Liver (tissue), 9 donors: ENCODE data around the gene PRKCH. TPM values are rescaled to one million over a fixed set of nuclear protein-coding genes. Genes with fewer than 3 reads are reported as not detected.
A peak's percentile ranks its signal among the peaks of the same experiment; 100 is the strongest.

Experiments used
- DNase-seq: peaks from one replicate; pipeline ENCODE4 v3.0.0-alpha.2; 2017; ENCODE audit warnings: low spot score
- H3K27ac ChIP-seq, 2 donors: one replicate each; pipeline ENCODE4 v1.7.0; 2013; ENCODE audit warnings: inconsistent platforms in 2 of 2, low read length in 2 of 2, control low read depth in 1 of 2, low read depth in 1 of 2, mild to moderate bottlenecking in 1 of 2
- H3K27me3 ChIP-seq, 4 donors: one replicate each; pipeline versions ENCODE4 v1.6.1 to v1.7.0; 2013; ENCODE audit warnings: low read length in 3 of 4, inconsistent platforms in 1 of 4, mild to moderate bottlenecking in 1 of 4, moderate library complexity in 1 of 4; ENCODE audit not compliant: control insufficient read depth in 4 of 4, insufficient read depth in 4 of 4
- H3K36me3 ChIP-seq, 4 donors: one replicate each; pipeline versions ENCODE4 v1.6.1 to v1.7.0; 2013; ENCODE audit warnings: low read length in 3 of 4, mild to moderate bottlenecking in 3 of 4, low read depth in 1 of 4, moderate library complexity in 1 of 4; ENCODE audit not compliant: control insufficient read depth in 4 of 4, insufficient read depth in 3 of 4
- H3K4me1 ChIP-seq, 4 donors: one replicate each; pipeline versions ENCODE4 v1.6.1 to v1.7.0; 2013; ENCODE audit warnings: low read length in 3 of 4, mild to moderate bottlenecking in 3 of 4, moderate library complexity in 1 of 4; ENCODE audit not compliant: control insufficient read depth in 4 of 4, insufficient read depth in 4 of 4
- H3K4me3 ChIP-seq, 3 donors: one replicate each; pipeline versions ENCODE4 v1.6.1 to v1.7.0; 2013; ENCODE audit warnings: low read length in 3 of 3, control low read depth in 1 of 3, low read depth in 1 of 3, mild to moderate bottlenecking in 1 of 3
- H3K9ac ChIP-seq, 2 donors: one replicate each; pipeline ENCODE4 v1.7.0; 2013; ENCODE audit warnings: low read length in 2 of 2, mild to moderate bottlenecking in 2 of 2, moderate library complexity in 2 of 2, control low read depth in 1 of 2, low read depth in 1 of 2
- H3K9me3 ChIP-seq, 4 donors: one replicate each; pipeline versions ENCODE4 v1.6.1 to v1.7.0; 2013; ENCODE audit warnings: low read length in 3 of 4; ENCODE audit not compliant: control insufficient read depth in 4 of 4
- ATF3 ChIP-seq: IDR thresholded peaks from 2 replicates; pipeline ENCODE4 v1.6.1; 2016; ENCODE audit warnings: antibody characterized with exemption
- CTCF ChIP-seq: fragments of 150-350 bp; IDR thresholded peaks from 2 replicates; pipeline ENCODE4 v1.5.1; 2017; ENCODE audit warnings: improper control_type of control experiment, low read depth, low read length; ENCODE audit not compliant: missing input control
- FOXA1 ChIP-seq: IDR thresholded peaks from 2 replicates; pipeline ENCODE4 v1.6.1; 2016; ENCODE audit warnings: antibody characterized with exemption
- FOXA2 ChIP-seq: IDR thresholded peaks from 2 replicates; pipeline ENCODE4 v1.6.1; 2016; ENCODE audit warnings: antibody characterized with exemption
- GABPA ChIP-seq, 2 donors: IDR thresholded peaks in 1 of 2; conservative IDR thresholded peaks in 1 of 2; 2 replicates each; pipeline ENCODE4 v1.6.1; 2016; ENCODE audit warnings: antibody characterized with exemption in 2 of 2, mild to moderate bottlenecking in 1 of 2, moderate library complexity in 1 of 2
- HNF4A ChIP-seq, 2 donors: conservative IDR thresholded peaks; 2 replicates each; pipeline ENCODE4 v1.6.1; 2016; ENCODE audit warnings: antibody characterized with exemption in 2 of 2, mild to moderate bottlenecking in 2 of 2
- JUND ChIP-seq, 2 donors: IDR thresholded peaks; 2 replicates each; pipeline ENCODE4 v1.6.1; 2016; ENCODE audit warnings: antibody characterized with exemption in 2 of 2
- MAX ChIP-seq: IDR thresholded peaks from 2 replicates; pipeline ENCODE4 v1.6.1; 2016; ENCODE audit warnings: antibody characterized with exemption
- NR2F2 ChIP-seq: IDR thresholded peaks from 2 replicates; pipeline ENCODE4 v1.6.1; 2016; ENCODE audit warnings: antibody characterized with exemption
- RAD21 ChIP-seq, 2 donors: IDR thresholded peaks; 2 replicates each; pipeline ENCODE4 v1.6.1; 2016; ENCODE audit warnings: antibody characterized with exemption in 2 of 2, mild to moderate bottlenecking in 2 of 2
- RXRA ChIP-seq, 2 donors: IDR thresholded peaks; 2 replicates each; pipeline ENCODE4 v1.6.1; 2017 to 2018; ENCODE audit warnings: antibody characterized with exemption in 2 of 2, mild to moderate bottlenecking in 1 of 2
- SP1 ChIP-seq: IDR thresholded peaks from 2 replicates; pipeline ENCODE4 v1.6.1; 2018; ENCODE audit warnings: antibody characterized with exemption, mild to moderate bottlenecking
- TAF1 ChIP-seq: conservative IDR thresholded peaks from 2 replicates; pipeline ENCODE4 v1.6.1; 2016; ENCODE audit warnings: antibody characterized with exemption, mild to moderate bottlenecking
- ZBTB33 ChIP-seq: IDR thresholded peaks from 2 replicates; pipeline ENCODE4 v1.6.1; 2016; ENCODE audit warnings: antibody characterized with exemption
- WGBS: extraction: QIAGEN DNeasy Blood & Tissue Kit; methylation state at CpG from one replicate; pipeline ENCODE4 v1.1.7; 2013; 5-methylcytosine and 5-hydroxymethylcytosine counted together
- polyA plus RNA-seq, 2 donors: library from polyadenylated mRNA; stranded (reverse) in 1 of 2; unstranded in 1 of 2; fragments of 200-250 nt in 1 of 2; fragments of >200 nt in 1 of 2; fragmentation: Nextera tagmentation in 1 of 2; extraction: Ambion mirVana in 1 of 2; gene quantifications; one replicate each; pipeline versions ENCODE4 v1.2.1 to v1.2.3, GENCODE V29; 2013 to 2015
- total RNA-seq, 2 donors: library from RNA; depleted of rRNA; stranded (reverse); fragments of >200 nt; gene quantifications; one replicate each; pipeline ENCODE4 v1.2.3, GENCODE V29; 2014
- donor health status: healthy.
- donor health status: healthy.
- donor health status: healthy.
- donor health status: healthy.
- donor health status: healthy.

The PRKCH gene
- total and polyA plus RNA-seq, 4 donors, result 3.9 to 13.7 (median 7.0) TPM

- no peak overlapping the region for H3K27ac ChIP-seq
- no peak overlapping the region for H3K4me3 ChIP-seq
- TF ChIP-seq JUND (IDR thresholded peaks at IDR 0.05) (no peak), SP1 (no peak), HNF4A (conservative IDR thresholded peaks at IDR 0.05) (no peak), NR2F2 (no peak), RXRA (IDR thresholded peaks at IDR 0.05) (no peak), GABPA (IDR thresholded peaks at IDR 0.05 in 1 of 2, conservative IDR thresholded peaks at IDR 0.05 in 1 of 2) (no peak), RAD21 (IDR thresholded peaks at IDR 0.05) (no peak), TAF1 (no peak), FOXA2 (no peak)
- no peak overlapping the region for H3K9ac ChIP-seq
- no peak for DNase-seq
- WGBS, result 98% methylated on average over 4 of the region's 4 CpGs
- H3K9me3 ChIP-seq, result no peaks in the 10 kb centered on the region
- H3K36me3 ChIP-seq, result no peaks in the 10 kb centered on the region
- no peaks in the 10 kb centered on the region for H3K27me3 ChIP-seq
- peaks cover 7 to 26% (median 17%) of the 10 kb centered on the region in 4 donors for H3K4me1 ChIP-seq
Measured at GRCh38 chr14:61535458-61535857, 214.1 kb downstream of the PRKCH start.

GRCh38 chr14:61536661-61537562 lies 215.5 kb downstream of the PRKCH start:
- Histone ChIP-seq H3K4me1 (peaks cover 7 to 26% (median 17%) of the 10 kb centered on the region in 4 donors), H3K36me3 (no peaks in the 10 kb centered on the region), H3K9ac (no peak overlapping the region), H3K9me3 (no peaks in the 10 kb centered on the region), H3K27ac (peak overlapping the region in 1 of 2 donors; percentile 52), H3K4me3 (no peak overlapping the region), H3K27me3 (no peaks in the 10 kb centered on the region)
- DNase-seq, result no peak
- 87% methylated on average over 12 of the region's 12 CpGs for WGBS
- TF ChIP-seq NR2F2, result no peak
- no peak for TF ChIP-seq GABPA (IDR thresholded peaks at IDR 0.05 in 1 of 2, conservative IDR thresholded peaks at IDR 0.05 in 1 of 2)
- TF ChIP-seq JUND (IDR thresholded peaks at IDR 0.05), result no peak
- TF ChIP-seq ATF3, result no peak
- TF ChIP-seq MAX, result no peak
- no peak for TF ChIP-seq ZBTB33
- no peak for TF ChIP-seq FOXA1
- no peak for TF ChIP-seq CTCF
